ENCODE results near the gene AGK. TPM values are rescaled to one million over a fixed set of nuclear protein-coding genes. Genes with fewer than 3 reads are reported as not detected.
"Not testable (repeated sequence)": the region's sequence is repeated elsewhere in the genome, so short reads cannot be mapped to it uniquely, and the experiment has no call there.

Gene AGK
- total RNA-seq, 1 experiment from 2014 or later = 44.1 TPM

GRCh38 chr7:141575654-141576448 is 24.6 kb downstream of the AGK start:
- CTCF ChIA-PET = no interaction called here
- POLR2A ChIA-PET (ENCODE audit: unreplicated experiment) = no interaction called here
- H3F3A ChIP-seq (ENCODE audit: insufficient read depth, low read depth) = no peaks in the 10 kb centered on the region
- H3K9me3 ChIP-seq (ENCODE audit: insufficient read depth, low read depth) = peaks cover 33% of the 10 kb centered on the region
- no peak overlapping the region for H2AFZ ChIP-seq
- DNase-seq = no peak
- H3K27me3 ChIP-seq (ENCODE audit: insufficient read depth, low read depth) = no peaks in the 10 kb centered on the region
- intact Hi-C loops (cut with micrococcal nuclease; ENCODE audit: unreplicated experiment) = no loop called here
- no peaks in the 10 kb centered on the region for H3K79me2 ChIP-seq (ENCODE audit: low read depth)
- no peaks in the 10 kb centered on the region for H3K4me1 ChIP-seq (replicated peaks; ENCODE audit: insufficient read depth)
- BruUV-seq (replicated peaks) = no TSS peak
- no peak overlapping the region for H3K4me3 ChIP-seq
- no peak for TF ChIP-seq CTCF (conservative IDR thresholded peaks at IDR 0.05)
- no peak for TF ChIP-seq EZH2 (IDR thresholded peaks at IDR 0.05; ENCODE audit: low read depth)
- peaks cover 15% of the 10 kb centered on the region for H3K36me3 ChIP-seq (ENCODE audit: low read depth)
- no peak overlapping the region for H3K27ac ChIP-seq
- no peaks in the 10 kb centered on the region for H3K9me2 ChIP-seq (ENCODE audit: insufficient read depth)
- H3K4me2 ChIP-seq = no peak overlapping the region
- H4K20me1 ChIP-seq (ENCODE audit: insufficient read depth) = no peaks in the 10 kb centered on the region

GRCh38 chr7:141577043-141577839 is 26.0 kb downstream of the AGK start:
- ChIA-PET CTCF (no interaction called here), POLR2A (ENCODE audit: unreplicated experiment) (no interaction called here)
- Histone ChIP-seq H3K4me2 (no peak overlapping the region), H2AFZ (no peak overlapping the region), H3K27ac (no peak overlapping the region), H3K27me3 (ENCODE audit: insufficient read depth, low read depth) (no peaks in the 10 kb centered on the region), H3K9me2 (ENCODE audit: insufficient read depth) (no peaks in the 10 kb centered on the region), H3K9me3 (ENCODE audit: insufficient read depth, low read depth) (peaks cover 33% of the 10 kb centered on the region), H3K4me1 (replicated peaks; ENCODE audit: insufficient read depth) (no peaks in the 10 kb centered on the region), H3K36me3 (ENCODE audit: low read depth) (peaks cover 15% of the 10 kb centered on the region), H4K20me1 (ENCODE audit: insufficient read depth) (no peaks in the 10 kb centered on the region), H3K4me3 (no peak overlapping the region), H3F3A (ENCODE audit: insufficient read depth, low read depth) (no peaks in the 10 kb centered on the region), H3K79me2 (ENCODE audit: low read depth) (no peaks in the 10 kb centered on the region)
- DNase-seq = no peak
- TF ChIP-seq EZH2 (IDR thresholded peaks at IDR 0.05; ENCODE audit: low read depth) (no peak), CTCF (conservative IDR thresholded peaks at IDR 0.05) (no peak)
- intact Hi-C loops (cut with micrococcal nuclease; ENCODE audit: unreplicated experiment) = no loop called here
- no TSS peak for BruUV-seq (replicated peaks)

- H3K79me2 ChIP-seq (ENCODE audit: low read depth); H3K4me2 ChIP-seq; H3K36me3 ChIP-seq (ENCODE audit: low read depth); H4K20me1 ChIP-seq (ENCODE audit: insufficient read depth); H3K9me2 ChIP-seq (ENCODE audit: insufficient read depth); CTCF ChIA-PET; BruUV-seq (replicated peaks); H3K27ac ChIP-seq; H2AFZ ChIP-seq; H3F3A ChIP-seq (ENCODE audit: insufficient read depth, low read depth); intact Hi-C loops (cut with micrococcal nuclease; ENCODE audit: unreplicated experiment); DNase-seq; H3K4me3 ChIP-seq; H3K4me1 ChIP-seq (replicated peaks; ENCODE audit: insufficient read depth); H3K27me3 ChIP-seq (ENCODE audit: insufficient read depth, low read depth): not testable (repeated sequence)
- POLR2A ChIA-PET (ENCODE audit: unreplicated experiment) = interaction anchor here (0.7 kb wide), 2 partner anchors 532 to 823 kb away, joined by 3 to 4 read pairs; partner anchors contain the start of gene MGAM2
- H3K9me3 ChIP-seq (ENCODE audit: insufficient read depth, low read depth) = peaks cover 22% of the 10 kb centered on the region
Observed at GRCh38 chr7:141579953-141580352, 28.7 kb downstream of the AGK start.

- H3K9me2 ChIP-seq (ENCODE audit: insufficient read depth); H3F3A ChIP-seq (ENCODE audit: insufficient read depth, low read depth); H3K9me3 ChIP-seq (ENCODE audit: insufficient read depth, low read depth); BruUV-seq (replicated peaks); H3K4me2 ChIP-seq; H3K27ac ChIP-seq; H3K27me3 ChIP-seq (ENCODE audit: insufficient read depth, low read depth); DNase-seq; H2AFZ ChIP-seq; H3K79me2 ChIP-seq (ENCODE audit: low read depth); H3K4me3 ChIP-seq; intact Hi-C loops (cut with micrococcal nuclease; ENCODE audit: unreplicated experiment); H3K36me3 ChIP-seq (ENCODE audit: low read depth); CTCF ChIA-PET; H4K20me1 ChIP-seq (ENCODE audit: insufficient read depth); POLR2A ChIA-PET (ENCODE audit: unreplicated experiment): not testable (repeated sequence)
- peaks cover 13% of the 10 kb centered on the region for H3K4me1 ChIP-seq (replicated peaks; ENCODE audit: insufficient read depth)
Observed at GRCh38 chr7:141582063-141582462, 30.9 kb downstream of the AGK start.

All from PC-9 (cell line).